IMR-90 (cell line): Measurements from ENCODE around the gene AJAP1. TPM values are rescaled to one million over a fixed set of nuclear protein-coding genes. Genes with fewer than 3 reads are reported as not detected.

ENCODE experiments used
- ATAC-seq: fragments of 200-7000 bp; cut with Tn5 transposase; 2 replicates; pipeline ENCODE4 v1.9.1; 2020; ENCODE audit warnings: low read depth, mild to moderate bottlenecking, moderate library complexity
- BruUV-seq: library from RNA; stranded (reverse); fragments of 400-500 nt; replicated peaks from 2 replicates; lab custom pipeline; 2021; lab: Mats Ljungman, UMichigan
- CTCF ChIA-PET: fragments of 300-600 bp; formaldehyde crosslinking; extraction: SDS; loops from one replicate; lab custom pipeline; 2021; ENCODE audit warnings: antibody characterized with exemption; lab: Yijun Ruan, JAX
- POLR2A ChIA-PET: fragments of 300-600 bp; sonication (Branson Sonifier 250); formaldehyde crosslinking; loops from one replicate; lab custom pipeline; 2022; ENCODE audit warnings: antibody characterized with exemption; ENCODE audit not compliant: unreplicated experiment; lab: Charles Lee
- DNase-seq: peaks from one replicate; pipeline ENCODE4 v3.0.0; 2013
- H2AFZ ChIP-seq: replicated peaks from 2 replicates; pipeline ENCODE3; 2013; ENCODE audit warnings: low read length, mild to moderate bottlenecking; ENCODE audit not compliant: poor library complexity
- H2AK5ac ChIP-seq: 2 replicates; pipeline ENCODE4 v1.6.1; 2013; ENCODE audit warnings: low read depth, low read length, inconsistent platforms
- H2AK9ac ChIP-seq: replicated peaks from 2 replicates; pipeline ENCODE3; 2013; ENCODE audit warnings: mild to moderate bottlenecking, low read depth, low read length, moderate library complexity; ENCODE audit not compliant: poor library complexity
- H2BK120ac ChIP-seq: 2 replicates; pipeline ENCODE4 v1.6.1; 2013; ENCODE audit warnings: low read depth, low read length, inconsistent platforms
- H2BK15ac ChIP-seq: 3 replicates; pipeline ENCODE4 v1.6.1; 2013; ENCODE audit warnings: low read depth, low read length, inconsistent platforms
- H2BK20ac ChIP-seq: 2 replicates; pipeline ENCODE4 v1.6.1; 2013; ENCODE audit warnings: low read depth, mild to moderate bottlenecking, inconsistent platforms, low read length, moderate library complexity
- H2BK5ac ChIP-seq: 2 replicates; pipeline ENCODE4 v1.6.1; 2013; ENCODE audit warnings: mild to moderate bottlenecking, low read depth, low read length, inconsistent platforms; ENCODE audit not compliant: poor library complexity, severe bottlenecking
- H3K14ac ChIP-seq: replicated peaks from 2 replicates; pipeline ENCODE4 v1.6.1; 2013; ENCODE audit warnings: low read depth, low read length, inconsistent platforms
- H3K18ac ChIP-seq: 2 replicates; pipeline ENCODE4 v1.6.1; 2013; ENCODE audit warnings: low read depth, low read length, control low read depth
- H3K23ac ChIP-seq: 2 replicates; pipeline ENCODE4 v1.6.1; 2013; ENCODE audit warnings: low read depth, low read length, inconsistent platforms
- H3K27ac ChIP-seq: 2 replicates; pipeline ENCODE4 v1.5.1; 2013; ENCODE audit warnings: mild to moderate bottlenecking, control low read depth, low read length; ENCODE audit not compliant: insufficient read depth
- H3K27me3 ChIP-seq: 2 replicates; pipeline ENCODE4 v1.6.1; 2013; ENCODE audit warnings: low read length; ENCODE audit not compliant: control insufficient read depth, insufficient read depth
- H3K36me3 ChIP-seq: 2 replicates; pipeline ENCODE4 v1.6.1; 2013; ENCODE audit warnings: low read length, mixed read lengths; ENCODE audit not compliant: control insufficient read depth, insufficient read depth
- H3K4ac ChIP-seq: 2 replicates; pipeline ENCODE4 v1.6.1; 2013; ENCODE audit warnings: low read depth, low read length, inconsistent platforms
- H3K4me1 ChIP-seq: 2 replicates; pipeline ENCODE4 v1.6.1; 2013; ENCODE audit warnings: low read length, mixed read lengths; ENCODE audit not compliant: control insufficient read depth, insufficient read depth
- H3K4me2 ChIP-seq: 2 replicates; pipeline ENCODE4 v1.6.1; 2013; ENCODE audit warnings: low read depth, mild to moderate bottlenecking, control low read depth, low read length, moderate library complexity
- H3K4me3 ChIP-seq: 2 replicates; pipeline ENCODE4 v1.5.1; 2013; ENCODE audit warnings: low read depth, mild to moderate bottlenecking, control low read depth, low read length, moderate library complexity; ENCODE audit not compliant: insufficient read depth
- H3K56ac ChIP-seq: 2 replicates; pipeline ENCODE4 v1.6.1; 2013; ENCODE audit warnings: low read length, inconsistent platforms; ENCODE audit not compliant: insufficient read depth; ENCODE audit errors: extremely low read depth
- H3K79me1 ChIP-seq, 2 experiments: 2 replicates each; pipeline ENCODE4 v1.6.1; 2013; ENCODE audit warnings: low read length in 2 of 2, inconsistent platforms in 1 of 2, low read depth in 1 of 2
- H3K9ac ChIP-seq: 2 replicates; pipeline ENCODE4 v1.6.1; 2013; ENCODE audit warnings: low read depth, low read length, control low read depth
- H3K9me1 ChIP-seq: 2 replicates; pipeline ENCODE4 v1.6.1; 2013; ENCODE audit warnings: low read length, inconsistent platforms; ENCODE audit not compliant: insufficient read depth
- H3K9me3 ChIP-seq: 2 replicates; pipeline ENCODE4 v1.6.1; 2013; ENCODE audit warnings: low read length; ENCODE audit not compliant: control insufficient read depth, insufficient read depth
- H4K20me1 ChIP-seq: 2 replicates; pipeline ENCODE4 v1.6.1; 2013; ENCODE audit warnings: low read length, inconsistent platforms; ENCODE audit not compliant: insufficient read depth
- H4K5ac ChIP-seq: 2 replicates; pipeline ENCODE4 v1.6.1; 2013; ENCODE audit warnings: mild to moderate bottlenecking, low read depth, low read length, control low read depth
- H4K8ac ChIP-seq, 2 experiments: 2 replicates each; pipeline ENCODE4 v1.6.1; 2013; ENCODE audit warnings: low read depth in 2 of 2, low read length in 2 of 2, control low read depth in 1 of 2, inconsistent platforms in 1 of 2
- H4K91ac ChIP-seq: 2 replicates; pipeline ENCODE4 v1.6.1; 2013; ENCODE audit warnings: low read depth, low read length, inconsistent platforms; ENCODE audit not compliant: insufficient read depth
- CEBPB ChIP-seq: IDR thresholded peaks from 2 replicates; pipeline ENCODE4 v1.6.1; 2012; ENCODE audit warnings: low read depth, low read length, improper control_type of control experiment
- CHD1 ChIP-seq: IDR thresholded peaks from 2 replicates; pipeline ENCODE4 v1.6.1; 2012; ENCODE audit warnings: low read depth, low read length, improper control_type of control experiment
- CTCF ChIP-seq: conservative IDR thresholded peaks from 2 replicates; pipeline ENCODE4 v1.5.1; 2012; ENCODE audit warnings: mild to moderate bottlenecking, low read depth, low read length, improper control_type of control experiment
- ELK1 ChIP-seq: fragments of 150-350 bp; IDR thresholded peaks from 2 replicates; pipeline ENCODE4 v1.6.1; 2016; ENCODE audit warnings: low read depth, mild to moderate bottlenecking, low read length, moderate library complexity, borderline replicate concordance
- FOS ChIP-seq: fragments of 150-350 bp; IDR thresholded peaks from 2 replicates; pipeline ENCODE4 v1.6.1; 2016; ENCODE audit warnings: low read depth, low read length
- MAFK ChIP-seq: IDR thresholded peaks from 2 replicates; pipeline ENCODE4 v1.6.1; 2012; ENCODE audit warnings: low read depth, low read length, improper control_type of control experiment
- MXI1 ChIP-seq: IDR thresholded peaks from 2 replicates; pipeline ENCODE4 v1.6.1; 2012; ENCODE audit warnings: low read depth, mild to moderate bottlenecking, low read length, moderate library complexity, borderline replicate concordance
- RAD21 ChIP-seq: IDR thresholded peaks from 2 replicates; pipeline ENCODE4 v1.6.1; 2012; ENCODE audit warnings: low read length, improper control_type of control experiment
- RCOR1 ChIP-seq: IDR thresholded peaks from 2 replicates; pipeline ENCODE4 v1.6.1; 2012; ENCODE audit warnings: mild to moderate bottlenecking, low read length, improper control_type of control experiment; ENCODE audit not compliant: insufficient replicate concordance
- RFX5 ChIP-seq: IDR thresholded peaks from 2 replicates; pipeline ENCODE4 v1.8.0; 2012; ENCODE audit warnings: low read depth, mild to moderate bottlenecking, low read length, moderate library complexity
- SMC3 ChIP-seq: fragments of 150-350 bp; IDR thresholded peaks from 2 replicates; pipeline ENCODE4 v1.6.1; 2016; ENCODE audit warnings: low read depth, mild to moderate bottlenecking, antibody characterized with exemption, low read length, moderate library complexity
- WGBS, 2 experiments: methylation state at CpG; one replicate each; pipeline versions ENCODE4 v1.1.5 to v1.1.7; 2013; ENCODE audit warnings: missing lambda C conversion rate in 2 of 2; ENCODE audit not compliant: insufficient read length in 1 of 2; ENCODE audit errors: extremely low coverage in 2 of 2; 5-methylcytosine and 5-hydroxymethylcytosine counted together
- dilution Hi-C: fragments of 300-500 bp; cut with HindIII; formaldehyde crosslinking; loops from one replicate; pipeline ENCODE4 v1.14.3; 2018; ENCODE audit warnings: low sequenced_read_pairs; ENCODE audit not compliant: unreplicated experiment
- in situ Hi-C: fragments of 300-500 bp; cut with MboI; formaldehyde crosslinking; loops from 3 replicates; pipeline ENCODE4 v1.14.3; 2019; ENCODE audit warnings: low sequenced_read_pairs, inconsistent platforms, mixed read lengths
- intact Hi-C: fragments of 100-400 bp; cut with micrococcal nuclease; formaldehyde crosslinking; loops from 2 replicates; pipeline ENCODE4 v1.10.0; 2022
- polyA plus RNA-seq, 3 experiments: library from polyadenylated mRNA; depleted of rRNA; stranded (reverse); fragments of >200 nt; gene quantifications; 2 replicates each; pipeline ENCODE4 v1.2.3, GENCODE V29; 2012; ENCODE audit warnings: low replicate concordance in 1 of 3
- total RNA-seq: library from RNA; depleted of rRNA; stranded (reverse); fragments of >200 nt; gene quantifications from 2 replicates; pipeline ENCODE4 v1.2.3, GENCODE V29; 2012

The AJAP1 gene
- total and polyA plus RNA-seq, 2 of the 4 experiments (the other 2 are of a cell fraction): under 0.01 to 0.02 TPM

- no peak for TF ChIP-seq RCOR1
These were observed 1.5 kb downstream of the AJAP1 start (continued) for GRCh38 chr1:4655674-4656532.

GRCh38 chr1:4656533-4657140, 2.2 kb downstream of the AJAP1 start:
- H3K4me2 ChIP-seq: no peak overlapping the region
- intact Hi-C loops (no loop called here), in situ Hi-C loops (loop anchor here (25.0 kb wide), 1 partner anchor 1306 kb away; no protein-coding TSS in a partner anchor), dilution Hi-C loops (no loop called here)
- DNase-seq (no peak), ATAC-seq (no peak)
- H3K9me1 ChIP-seq: no peaks in the 10 kb centered on the region
- BruUV-seq: no TSS peak
- H3K4me3 ChIP-seq: no peak overlapping the region
- H3K4me1 ChIP-seq: no peaks in the 10 kb centered on the region
- no peak overlapping the region for H4K91ac ChIP-seq
- H3K27ac ChIP-seq: no peak overlapping the region
- H2AFZ ChIP-seq: no peak overlapping the region
- no peak overlapping the region for H2BK5ac ChIP-seq
- no peak overlapping the region for H4K8ac ChIP-seq
- H4K5ac ChIP-seq: no peak overlapping the region
- no peak overlapping the region for H2AK5ac ChIP-seq
- no peak overlapping the region for H3K23ac ChIP-seq
- H2AK9ac ChIP-seq: no peak overlapping the region
- H3K79me1 ChIP-seq: no peaks in the 10 kb centered on the region
- no peak overlapping the region for H3K18ac ChIP-seq
- no peak for TF ChIP-seq CTCF
- TF ChIP-seq RAD21: no peak
- no peak for TF ChIP-seq SMC3
- no peak for TF ChIP-seq MAFK
- no peak for TF ChIP-seq FOS
- no peak for TF ChIP-seq RFX5
- TF ChIP-seq ELK1: no peak
- no peak for TF ChIP-seq MXI1
- TF ChIP-seq RCOR1: no peak
- no peak for TF ChIP-seq CHD1
- TF ChIP-seq CEBPB: no peak
- H3K14ac ChIP-seq: no peak overlapping the region
- H2BK120ac ChIP-seq: no peak overlapping the region
- no peak overlapping the region for H2BK15ac ChIP-seq
- no peak overlapping the region for H3K9ac ChIP-seq
- no peak overlapping the region for H3K4ac ChIP-seq
- no peak overlapping the region for H2BK20ac ChIP-seq
- ChIA-PET CTCF (no interaction called here), POLR2A (no interaction called here)
- no peaks in the 10 kb centered on the region for H4K20me1 ChIP-seq
- no peak overlapping the region for H3K56ac ChIP-seq
- no peaks in the 10 kb centered on the region for H3K36me3 ChIP-seq
- H3K27me3 ChIP-seq: peaks cover 12% of the 10 kb centered on the region
- H3K9me3 ChIP-seq: no peaks in the 10 kb centered on the region
- WGBS, 2 experiments: 8% methylated on average over 3 of the region's 17 CpGs; no CpG with 5 or more reads in 1 of the 2 experiments
